Duodenal mucosa (tissue), 2 donors: ENCODE results near the gene RNF44.

Experiments used
- H3K27ac ChIP-seq: one replicate; pipeline ENCODE4 v1.7.0; 2013; ENCODE audit warnings: low read depth, low read length
- H3K27me3 ChIP-seq, 2 donors: one replicate each; pipeline ENCODE4 v1.7.0; 2013; ENCODE audit warnings: low read length in 2 of 2, control low read depth in 1 of 2; ENCODE audit not compliant: insufficient read depth in 2 of 2, control insufficient read depth in 1 of 2
- H3K36me3 ChIP-seq, 2 donors: one replicate each; pipeline ENCODE4 v1.7.0; 2013; ENCODE audit warnings: low read length in 2 of 2, control low read depth in 1 of 2; ENCODE audit not compliant: insufficient read depth in 2 of 2, control insufficient read depth in 1 of 2
- H3K4me1 ChIP-seq, 2 donors: one replicate each; pipeline ENCODE4 v1.7.0; 2013; ENCODE audit warnings: low read length in 2 of 2, control low read depth in 1 of 2; ENCODE audit not compliant: insufficient read depth in 2 of 2, control insufficient read depth in 1 of 2
- H3K4me3 ChIP-seq, 2 donors: one replicate each; pipeline ENCODE4 v1.7.0; 2013; ENCODE audit warnings: low read length in 2 of 2, low read depth in 1 of 2
- H3K9ac ChIP-seq, 2 donors: one replicate each; pipeline ENCODE4 v1.7.0; 2013; ENCODE audit warnings: low read length in 2 of 2, low read depth in 1 of 2
- H3K9me3 ChIP-seq, 2 donors: one replicate each; pipeline ENCODE4 v1.7.0; 2013; ENCODE audit warnings: low read length in 2 of 2, control low read depth in 1 of 2; ENCODE audit not compliant: control insufficient read depth in 1 of 2

RNF44 gene

DNA sequence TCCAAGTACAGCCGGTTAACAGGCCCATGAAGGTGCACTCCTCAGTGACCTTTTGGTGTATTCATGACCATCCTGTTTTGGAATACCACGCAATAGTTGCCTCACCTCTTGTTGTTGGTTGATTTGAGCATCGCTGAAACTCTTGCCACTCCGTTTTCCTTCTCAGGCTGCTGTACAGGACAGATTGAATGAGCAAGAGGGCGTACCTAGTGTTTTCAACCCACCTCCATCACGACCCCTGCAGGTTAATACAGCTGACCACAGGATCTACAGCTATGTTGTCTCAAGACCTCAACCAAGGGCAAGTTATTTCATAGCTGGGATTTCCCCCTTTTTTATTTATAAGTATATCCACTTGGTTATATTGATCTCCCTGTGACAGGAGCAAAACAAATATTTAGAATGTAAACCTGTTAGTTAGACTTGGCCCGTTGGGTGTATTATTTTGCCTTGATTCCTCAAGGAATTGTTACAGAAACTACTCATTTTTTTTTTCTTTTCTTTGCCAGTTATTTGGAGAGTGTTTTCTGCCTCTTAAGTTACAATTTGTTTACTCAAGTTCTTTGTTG lies 50.9 kb downstream of the RNF44 start:
- H3K36me3 ChIP-seq: peaks cover 17 to 59% of the 10 kb centered on the region in 2 donors
- H3K4me3 ChIP-seq: no peak overlapping the region
- no peaks in the 10 kb centered on the region for H3K9me3 ChIP-seq
- no peak overlapping the region for H3K9ac ChIP-seq
- H3K4me1 ChIP-seq: no peaks in the 10 kb centered on the region
- H3K27me3 ChIP-seq: no peaks in the 10 kb centered on the region
- H3K27ac ChIP-seq: no peak overlapping the region

- Histone ChIP-seq H3K36me3 (peaks cover 11 to 52% of the 10 kb centered on the region in 2 donors), H3K9ac (no peak overlapping the region), H3K4me3 (no peak overlapping the region), H3K27me3 (no peaks in the 10 kb centered on the region), H3K27ac (no peak overlapping the region), H3K9me3 (no peaks in the 10 kb centered on the region), H3K4me1 (no peaks in the 10 kb centered on the region)
These were observed 52.0 kb downstream of the RNF44 start for GRCh38 chr5:176485176-176485575.

DNA sequence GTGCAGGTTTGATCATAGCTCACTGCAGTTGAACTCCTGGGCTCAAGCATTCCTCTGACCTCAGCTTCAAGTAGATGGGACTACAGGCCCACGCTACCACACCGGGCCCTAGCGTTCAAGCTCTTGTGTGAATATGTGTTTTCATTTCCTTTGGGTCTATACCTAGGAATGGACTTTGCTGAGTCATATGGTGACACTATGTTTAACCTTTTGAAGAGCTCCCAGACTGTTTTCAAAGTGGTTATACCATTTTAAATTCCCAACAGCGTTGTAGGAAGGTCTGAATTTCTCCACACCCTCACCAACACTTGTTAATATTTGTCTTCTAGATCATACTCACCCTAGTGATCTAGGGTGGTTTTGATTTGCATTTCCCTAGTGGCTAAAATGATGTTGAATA lies 55.5 kb downstream of the RNF44 start:
- Histone ChIP-seq H3K9ac (no peak overlapping the region), H3K27ac (no peak overlapping the region), H3K9me3 (no peaks in the 10 kb centered on the region), H3K4me1 (no peaks in the 10 kb centered on the region), H3K36me3 (peaks cover 8 to 32% of the 10 kb centered on the region in 2 donors), H3K27me3 (no peaks in the 10 kb centered on the region), H3K4me3 (no peak overlapping the region)
